SU-DHL-6 (cell line): Measurements from ENCODE around the gene KRTAP5-8.

ENCODE experiments used
- H2AFZ ChIP-seq: fragments of 200-600 bp; sonication (generic); 2 replicates; pipeline ENCODE4 v1.6.1; 2014; ENCODE audit warnings: low read depth, mild to moderate bottlenecking, moderate library complexity, mixed read lengths, antibody characterized with exemption, low read length; ENCODE audit not compliant: severe bottlenecking
- H3F3A ChIP-seq: fragments of 200-600 bp; shearing (Covaris generic); 2 replicates; pipeline ENCODE4 v1.6.0; 2016; ENCODE audit warnings: antibody characterized with exemption, mild to moderate bottlenecking; ENCODE audit not compliant: insufficient read depth
- H3K27ac ChIP-seq: fragments of 200-600 bp; sonication (generic); 2 replicates; pipeline ENCODE4 v1.5.1; 2016; ENCODE audit warnings: low read depth, mild to moderate bottlenecking, low read length, moderate library complexity, mixed read lengths
- H3K27me3 ChIP-seq: fragments of 200-600 bp; sonication (generic), shearing (Covaris generic); 2 replicates; pipeline ENCODE4 v1.6.0; 2014; ENCODE audit warnings: mild to moderate bottlenecking, low read length
- H3K36me3 ChIP-seq: fragments of 200-600 bp; sonication (generic); 2 replicates; pipeline ENCODE4 v1.6.1; 2014; ENCODE audit warnings: mild to moderate bottlenecking, low read length, mixed read lengths
- H3K4me2 ChIP-seq: fragments of 300-600, 200-600 bp; shearing (Covaris generic), sonication (generic); 2 replicates; pipeline ENCODE4 v1.6.0; 2014; ENCODE audit warnings: low read length, low read depth, mild to moderate bottlenecking; ENCODE audit not compliant: poor library complexity, severe bottlenecking
- H3K4me3 ChIP-seq: fragments of 200-600 bp; sonication (generic); 2 replicates; pipeline ENCODE4 v1.5.1; 2014; ENCODE audit warnings: antibody characterized with exemption, low read length, mild to moderate bottlenecking, mixed read lengths; ENCODE audit not compliant: insufficient read depth, poor library complexity, severe bottlenecking
- H3K79me2 ChIP-seq: fragments of 200-600 bp; sonication (generic); 2 replicates; pipeline ENCODE4 v1.6.1; 2014; ENCODE audit warnings: mild to moderate bottlenecking, low read length, moderate library complexity; ENCODE audit not compliant: insufficient read depth
- H3K9ac ChIP-seq: fragments of 200-600 bp; sonication (generic); 2 replicates; pipeline ENCODE4 v1.7.0; 2014; ENCODE audit warnings: mild to moderate bottlenecking, low read length
- H3K9me2 ChIP-seq: fragments of 200-600 bp; sonication (generic); replicated peaks from 2 replicates; pipeline ENCODE4 v1.6.1; 2014; ENCODE audit warnings: low read length; ENCODE audit not compliant: insufficient read depth
- H3K9me3 ChIP-seq: fragments of 200-600 bp; sonication (generic); 2 replicates; pipeline ENCODE4 v1.6.1; 2014; ENCODE audit warnings: low read length, mixed read lengths; ENCODE audit not compliant: insufficient read depth
- H4K20me1 ChIP-seq: fragments of 200-600 bp; sonication (generic); 2 replicates; pipeline ENCODE4 v1.6.1; 2014; ENCODE audit warnings: low read depth, mild to moderate bottlenecking, antibody characterized with exemption, low read length, moderate library complexity, mixed read lengths
- CTCF ChIP-seq: fragments of 200-600 bp; sonication (generic); IDR thresholded peaks from one replicate; pipeline ENCODE4 v1.5.1; 2017; ENCODE audit warnings: antibody characterized with exemption, mild to moderate bottlenecking, low read length, moderate library complexity; ENCODE audit not compliant: insufficient read depth, poor library complexity, severe bottlenecking
- EZH2phosphoT487 ChIP-seq: fragments of 200-600 bp; sonication (generic), shearing (Covaris generic); conservative IDR thresholded peaks from 2 replicates; pipeline ENCODE4 v1.6.1; 2018; ENCODE audit warnings: mild to moderate bottlenecking, antibody characterized with exemption, low read length, moderate library complexity, mixed read lengths

The KRTAP5-8 gene

GRCh38 chr11:71491940-71492339 lies 45.9 kb upstream of the KRTAP5-8 start:
- H3K27ac ChIP-seq: no peak overlapping the region
- H3K4me3 ChIP-seq: no peak overlapping the region
- no peaks in the 10 kb centered on the region for H4K20me1 ChIP-seq
- H2AFZ ChIP-seq: no peak overlapping the region
- H3K27me3 ChIP-seq: no peaks in the 10 kb centered on the region
- TF ChIP-seq EZH2phosphoT487 (no peak), CTCF (no peak)
- no peaks in the 10 kb centered on the region for H3K36me3 ChIP-seq
- H3K9me2 ChIP-seq: no peaks in the 10 kb centered on the region
- H3F3A ChIP-seq: no peaks in the 10 kb centered on the region
- H3K4me2 ChIP-seq: no peak overlapping the region
- no peak overlapping the region for H3K9ac ChIP-seq
- no peaks in the 10 kb centered on the region for H3K9me3 ChIP-seq
- no peaks in the 10 kb centered on the region for H3K79me2 ChIP-seq

- H3K9ac ChIP-seq: no peak overlapping the region
- H3K36me3 ChIP-seq: no peaks in the 10 kb centered on the region; the same call in 1 of the 2 replicates
- TF ChIP-seq CTCF (no peak), EZH2phosphoT487 (no peak)
- H3K9me3 ChIP-seq: no peaks in the 10 kb centered on the region
- H3K79me2 ChIP-seq: no peaks in the 10 kb centered on the region
- no peak overlapping the region for H2AFZ ChIP-seq
- no peak overlapping the region for H3K4me2 ChIP-seq
- no peak overlapping the region for H3K27ac ChIP-seq
- H3F3A ChIP-seq: no peaks in the 10 kb centered on the region
- no peak overlapping the region for H3K4me3 ChIP-seq
- no peaks in the 10 kb centered on the region for H3K27me3 ChIP-seq
- H4K20me1 ChIP-seq: no peaks in the 10 kb centered on the region
- no peaks in the 10 kb centered on the region for H3K9me2 ChIP-seq
Observed at GRCh38 chr11:71495286-71496230, 42.3 kb upstream of the KRTAP5-8 start.

GRCh38 chr11:71496421-71496820 lies 41.4 kb upstream of the KRTAP5-8 start:
- H3K36me3 ChIP-seq: no peaks in the 10 kb centered on the region; the same call in 1 of the 2 replicates

More at GRCh38 chr11:71496421-71496820, 41.4 kb upstream of the KRTAP5-8 start:
- no peaks in the 10 kb centered on the region for H3K9me3 ChIP-seq
- no peak overlapping the region for H3K27ac ChIP-seq
- H4K20me1 ChIP-seq: no peaks in the 10 kb centered on the region
- H3K9ac ChIP-seq: no peak overlapping the region
- no peak for TF ChIP-seq CTCF
- no peak for TF ChIP-seq EZH2phosphoT487
- H2AFZ ChIP-seq: no peak overlapping the region
- no peaks in the 10 kb centered on the region for H3K9me2 ChIP-seq
- no peaks in the 10 kb centered on the region for H3F3A ChIP-seq
- H3K4me2 ChIP-seq: no peak overlapping the region
- H3K4me3 ChIP-seq: no peak overlapping the region
- no peaks in the 10 kb centered on the region for H3K27me3 ChIP-seq
- H3K79me2 ChIP-seq: no peaks in the 10 kb centered on the region
